NCI-H146 treated with DMSO at 0.1 percent for 48 hours (cell line): Measurements from ENCODE around the gene FAM193A.
"Not testable (repeated sequence)": the region's sequence is repeated elsewhere in the genome, so short reads cannot be mapped to it uniquely, and the experiment has no call there.

Experiments
- DNase-seq: peaks from one replicate; lab custom pipeline; 2025; ENCODE audit not compliant: unreplicated experiment; lab: John Stamatoyannopoulos, UW

The FAM193A gene

GRCh38 chr4:2515830-2516550, 20.5 kb upstream of the FAM193A start:
- no peak for DNase-seq

- DNase-seq: no peak
Measured at GRCh38 chr4:2516635-2517034, 19.8 kb upstream of the FAM193A start.

GRCh38 chr4:2526559-2526958, 9.9 kb upstream of the FAM193A start:
- DNase-seq: no peak

- DNase-seq: no peak
Measured at GRCh38 chr4:2534904-2535375, 1.5 kb upstream of the FAM193A start.

GRCh38 chr4:2535376-2536192, 863 bp upstream of the FAM193A start:
- DNase-seq: peak; percentile 19

GRCh38 chr4:2537011-2537830, 774 bp downstream of the FAM193A start:
- DNase-seq: peak; percentile 22

- not testable (repeated sequence) for DNase-seq
Measured at GRCh38 chr4:2543580-2544191, 7.2 kb downstream of the FAM193A start.

- DNase-seq: no peak
Measured at GRCh38 chr4:2545321-2546013, 9.0 kb downstream of the FAM193A start.

- no peak for DNase-seq
Measured at GRCh38 chr4:2546286-2546823, 9.9 kb downstream of the FAM193A start.

GRCh38 chr4:2546961-2547691, 10.7 kb downstream of the FAM193A start:
- not testable (repeated sequence) for DNase-seq

GRCh38 chr4:2551118-2551517, 14.7 kb downstream of the FAM193A start:
- DNase-seq: no peak

GRCh38 chr4:2552806-2553205, 16.4 kb downstream of the FAM193A start:
- no peak for DNase-seq

GRCh38 chr4:2558301-2558700, 21.9 kb downstream of the FAM193A start:
- DNase-seq: no peak

- no peak for DNase-seq
Measured at GRCh38 chr4:2560167-2560566, 23.7 kb downstream of the FAM193A start.

GRCh38 chr4:2565533-2565932, 29.1 kb downstream of the FAM193A start:
- DNase-seq: no peak

- DNase-seq: no peak
Measured at GRCh38 chr4:2570036-2570435, 33.6 kb downstream of the FAM193A start.

- no peak for DNase-seq
Measured at GRCh38 chr4:2570551-2571222, 34.2 kb downstream of the FAM193A start.

- DNase-seq: no peak
Measured at GRCh38 chr4:2572076-2572475, 35.6 kb downstream of the FAM193A start.

GRCh38 chr4:2572866-2573265, 36.4 kb downstream of the FAM193A start:
- no peak for DNase-seq
